NCI-H460 (cell line): Measurements from ENCODE around the gene KLK12. TPM values are rescaled to one million over a fixed set of nuclear protein-coding genes. Genes with fewer than 3 reads are reported as not detected.
"Not testable (repeated sequence)": the region's sequence is repeated elsewhere in the genome, so short reads cannot be mapped to it uniquely, and the experiment has no call there.

Experiments
- DNase-seq: peaks from one replicate; pipeline ENCODE4 v3.0.0-alpha.2; 2016; ENCODE audit warnings: low read depth; ENCODE audit errors: extremely low read depth
- total RNA-seq: library from RNA; depleted of rRNA; stranded (reverse); fragments of >200 nt; shearing (Covaris generic); gene quantifications from 2 replicates; pipeline ENCODE4 v1.2.3, GENCODE V29; 2014; rRNA removed

Gene KLK12
- total RNA-seq, 1 experiment from 2014 or later = not detected

- not testable (repeated sequence) for DNase-seq
Observed at GRCh38 chr19:50984416-50984815, 50.4 kb downstream of the KLK12 start.

- DNase-seq = no peak
Observed at GRCh38 chr19:50983625-50984292, 51.0 kb downstream of the KLK12 start, which contains the start of gene KLK7. TSS of gene KLK7 (minus strand) at chr19:50983917. CDS start at chr19:50982399, 1,518 bp downstream.

GRCh38 chr19:50982186-50982585 is 52.6 kb downstream of the KLK12 start:
- DNase-seq = no peak

GRCh38 chr19:50981587-50982146 is 53.1 kb downstream of the KLK12 start:
- DNase-seq = no peak

- no peak for DNase-seq
Observed at GRCh38 chr19:50980208-50980607, 54.6 kb downstream of the KLK12 start.

- no peak for DNase-seq
Observed at GRCh38 chr19:50979758-50980157, 55.0 kb downstream of the KLK12 start.

Other genes with a start within 250 kb of the KLK12 start
- 0.32 TPM in 1 of 2 replicates, not detected in the other for gene ACP4, start 244.6 kb downstream of the KLK12 start, total RNA-seq
- gene KLK1, start 211.2 kb downstream of the KLK12 start, total RNA-seq = 0.40 and 0.64 TPM in 2 replicates
- not detected in 2 replicates for gene KLK15, start 201.4 kb downstream of the KLK12 start, total RNA-seq
- not detected in 2 replicates for gene KLK3, start 180.1 kb downstream of the KLK12 start, total RNA-seq
- gene KLK2, start 161.6 kb downstream of the KLK12 start, total RNA-seq = not detected in 2 replicates
- gene KLK4, start 123.6 kb downstream of the KLK12 start, total RNA-seq = not detected in 2 replicates
- not detected in 2 replicates for gene KLK5, start 82.0 kb downstream of the KLK12 start, total RNA-seq
- not detected in 2 replicates for gene KLK6, start 65.4 kb downstream of the KLK12 start, total RNA-seq
- gene KLK7, start 51.1 kb downstream of the KLK12 start, total RNA-seq = not detected in 2 replicates
- 0.29 TPM in 1 of 2 replicates, not detected in the other for gene KLK8, start 33.4 kb downstream of the KLK12 start, total RNA-seq
- gene KLK10, start 15.3 kb downstream of the KLK12 start, total RNA-seq = 0.17 TPM in 1 of 2 replicates, not detected in the other
- not detected in 2 replicates for gene KLK11, start 8.4 kb downstream of the KLK12 start, total RNA-seq
- gene KLK13, start 30.1 kb upstream of the KLK12 start, total RNA-seq = not detected in 2 replicates
- gene KLK14, start 47.9 kb upstream of the KLK12 start, total RNA-seq = not detected in 2 replicates
- 10.1 and 14.8 TPM in 2 replicates for gene CTU1, start 73.4 kb upstream of the KLK12 start, total RNA-seq
- gene SIGLEC9, start 89.9 kb upstream of the KLK12 start, total RNA-seq = not detected in 2 replicates
- gene SIGLEC7, start 107.3 kb upstream of the KLK12 start, total RNA-seq = not detected in 2 replicates
- gene CD33, start 190.1 kb upstream of the KLK12 start, total RNA-seq = 0.22 TPM in 1 of 2 replicates, not detected in the other
- gene SIGLECL1, start 216.1 kb upstream of the KLK12 start, total RNA-seq = not detected in 2 replicates